HCT116 (cell line): ENCODE results near the gene EIF4EBP3. TPM values are rescaled to one million over a fixed set of nuclear protein-coding genes. Genes with fewer than 3 reads are reported as not detected.

Experiments used
- ATAC-seq: fragments of 200-7000 bp; cut with Tn5 transposase; 2 replicates; pipeline ENCODE4 v1.9.1; 2020; ENCODE audit warnings: mild to moderate bottlenecking, moderate library complexity
- Bru-seq: library from RNA; stranded (reverse); fragments of 400-500 nt; gene quantifications from one replicate; lab custom pipeline; 2021; lab: Mats Ljungman, UMichigan
- BruChase-seq, 2 experiments: library from RNA; stranded (reverse); fragments of 400-500 nt; gene quantifications; one replicate each; lab custom pipeline; 2021; lab: Mats Ljungman, UMichigan
- BruUV-seq: library from RNA; stranded (reverse); fragments of 400-500 nt; replicated peaks from 2 replicates; lab custom pipeline; 2021; lab: Mats Ljungman, UMichigan
- CTCF ChIA-PET: fragments of 300-600 bp; sonication (Branson Sonifier 250); formaldehyde crosslinking; loops from one replicate; lab custom pipeline; 2021; ENCODE audit warnings: antibody characterized with exemption; lab: Charles Lee
- POLR2A ChIA-PET: fragments of 300-600, 350-600 bp; sonication (Branson Sonifier 250); formaldehyde crosslinking; loops from one replicate; lab custom pipeline; 2021; ENCODE audit warnings: antibody characterized with exemption; lab: Charles Lee
- RAD21 ChIA-PET, 2 experiments: fragments of 300-600 bp; sonication (Branson Sonifier 250); formaldehyde crosslinking; loops; one replicate each; lab custom pipeline; 2023; ENCODE audit warnings: low total read pairs in 2 of 2; ENCODE audit not compliant: uncharacterized antibody in 2 of 2, unreplicated experiment in 2 of 2, low non-redundant PET in 1 of 2; lab: Charles Lee
- DNase-seq: peaks from one replicate; pipeline ENCODE4 v3.0.0-alpha.2; 2010; ENCODE audit warnings: low read depth, low spot score
- H2AFZ ChIP-seq: fragments of 200-600 bp; shearing (Covaris generic), sonication (generic); 2 replicates; pipeline ENCODE4 v1.6.1; 2017; ENCODE audit warnings: low read depth, mixed run types, mixed read lengths, antibody characterized with exemption, low read length; ENCODE audit not compliant: poor library complexity, severe bottlenecking
- H3K27ac ChIP-seq: 2 replicates; pipeline ENCODE4 v1.5.1; 2012; ENCODE audit warnings: low read depth, low read length
- H3K27me3 ChIP-seq: fragments of 200-600 bp; sonication (generic); 2 replicates; pipeline ENCODE4 v1.6.1; 2016; ENCODE audit warnings: mixed run types, low read length, mixed read lengths; ENCODE audit not compliant: insufficient read depth
- H3K36me3 ChIP-seq, 2 experiments: fragments of 200-500 bp in 1 of 2; fragments of 200-600 bp in 1 of 2; sonication (Bioruptor generic) in 1 of 2; sonication (generic) in 1 of 2; 2 replicates each; pipeline versions ENCODE4 v1.5.1 to v1.6.1; 2014 to 2016; ENCODE audit warnings: low read length in 2 of 2, inconsistent platforms in 1 of 2, mixed read lengths in 1 of 2, mixed run types in 1 of 2; ENCODE audit not compliant: insufficient read depth in 2 of 2, control insufficient read depth in 1 of 2
- H3K4me1 ChIP-seq, 2 experiments: fragments of 200-600 bp in 1 of 2; sonication (generic) in 1 of 2; 2 replicates each; pipeline versions ENCODE4 v1.5.1 to v1.6.1; 2012 to 2017; ENCODE audit warnings: low read length in 2 of 2, inconsistent platforms in 1 of 2, mild to moderate bottlenecking in 1 of 2, mixed read lengths in 1 of 2, mixed run types in 1 of 2, moderate library complexity in 1 of 2; ENCODE audit not compliant: insufficient read depth in 2 of 2, control insufficient read depth in 1 of 2
- H3K4me2 ChIP-seq: fragments of 200-600 bp; sonication (generic); 2 replicates; pipeline ENCODE4 v1.6.1; 2017; ENCODE audit warnings: mixed run types, low read length, mixed read lengths
- H3K4me3 ChIP-seq, 2 experiments: fragments of 200-600 bp in 1 of 2; sonication (generic) in 1 of 2; replicated peaks in 1 of 2; 2 replicates each; pipeline ENCODE4 v1.5.1; 2011 to 2016; ENCODE audit warnings: low read length in 2 of 2, control low read depth in 1 of 2, low read depth in 1 of 2, mild to moderate bottlenecking in 1 of 2, mixed read lengths in 1 of 2, mixed run types in 1 of 2
- H3K79me2 ChIP-seq: fragments of 200-600 bp; sonication (generic); 2 replicates; pipeline ENCODE4 v1.6.1; 2017; ENCODE audit warnings: mild to moderate bottlenecking, mixed run types, low read length, moderate library complexity, mixed read lengths; ENCODE audit not compliant: insufficient read depth
- H3K9ac ChIP-seq: fragments of 200-600 bp; sonication (generic); 2 replicates; pipeline ENCODE4 v1.6.1; 2016; ENCODE audit warnings: low read length, mixed read lengths
- H3K9me2 ChIP-seq: fragments of 200-600 bp; sonication (generic), shearing (Covaris generic); 2 replicates; pipeline ENCODE4 v1.6.1; 2017; ENCODE audit warnings: mixed run types, mild to moderate bottlenecking, moderate library complexity; ENCODE audit not compliant: insufficient read depth
- H3K9me3 ChIP-seq, 2 experiments: fragments of 200-500 bp in 1 of 2; fragments of 200-600 bp in 1 of 2; sonication (Bioruptor generic) in 1 of 2; sonication (generic) in 1 of 2; 2 replicates each; pipeline ENCODE4 v1.6.1; 2014 to 2017; ENCODE audit warnings: low read length in 2 of 2, mixed read lengths in 2 of 2, inconsistent platforms in 1 of 2, low read depth in 1 of 2, mild to moderate bottlenecking in 1 of 2, mixed run types in 1 of 2, moderate library complexity in 1 of 2; ENCODE audit not compliant: control insufficient read depth in 1 of 2, insufficient read depth in 1 of 2
- H4K20me1 ChIP-seq: fragments of 200-600 bp; sonication (generic), shearing (Covaris generic); 2 replicates; pipeline ENCODE4 v1.6.1; 2017; ENCODE audit warnings: mixed run types, mild to moderate bottlenecking, moderate library complexity; ENCODE audit not compliant: insufficient read depth
- CTCF ChIP-seq, 3 experiments: fragments of 200-600 bp in 1 of 3; sonication (generic) in 1 of 3; IDR thresholded peaks in 2 of 3; conservative IDR thresholded peaks in 1 of 3; 2 replicates each; pipeline ENCODE4 v1.5.1; 2012 to 2017; ENCODE audit warnings: low read depth in 2 of 3, low read length in 2 of 3, antibody characterized with exemption in 1 of 3, borderline replicate concordance in 1 of 3, control low read depth in 1 of 3, mild to moderate bottlenecking in 1 of 3, mixed read lengths in 1 of 3, mixed run types in 1 of 3, moderate library complexity in 1 of 3; ENCODE audit not compliant: insufficient read depth in 1 of 3
- ELF1 ChIP-seq: IDR thresholded peaks from 2 replicates; pipeline ENCODE4 v1.6.1; 2012; ENCODE audit warnings: low read depth, borderline replicate concordance
- EZH2 ChIP-seq: fragments of 200-600 bp; sonication (generic); IDR thresholded peaks from 2 replicates; pipeline ENCODE4 v1.6.1; 2017; ENCODE audit warnings: antibody characterized with exemption, mixed run types
- EZH2phosphoT487 ChIP-seq: fragments of 200-600 bp; IDR thresholded peaks from 2 replicates; pipeline ENCODE4 v1.6.1; 2018; ENCODE audit warnings: antibody characterized with exemption, borderline replicate concordance
- JUND ChIP-seq: IDR thresholded peaks from 2 replicates; pipeline ENCODE4 v1.6.1; 2012
- MAX ChIP-seq: IDR thresholded peaks from 2 replicates; pipeline ENCODE4 v1.6.1; 2012
- POLR2AphosphoS5 ChIP-seq: IDR thresholded peaks from 2 replicates; pipeline ENCODE4 v1.6.1; 2011; ENCODE audit warnings: mild to moderate bottlenecking, low read depth, low read length, moderate library complexity
- REST ChIP-seq: IDR thresholded peaks from 2 replicates; pipeline ENCODE4 v1.6.1; 2012; ENCODE audit warnings: low read depth
- TCF7L2 ChIP-seq: IDR thresholded peaks from 2 replicates; pipeline ENCODE4 v1.7.0; 2011; ENCODE audit warnings: borderline replicate concordance, inconsistent platforms; ENCODE audit not compliant: insufficient read depth, insufficient read length; ENCODE audit errors: extremely low read depth
- intact Hi-C: fragments of 100-400 bp; cut with micrococcal nuclease; formaldehyde crosslinking; loops from 2 replicates; pipeline ENCODE4 v1.10.0; 2022
- long read RNA-seq: library from polyadenylated mRNA; unstranded; transcript quantifications from one replicate; pipeline ENCODE4 v2.0.0, GENCODE V29; 2021; ENCODE audit not compliant: unreplicated experiment
- polyA plus RNA-seq: library from polyadenylated mRNA; unstranded; fragments of >200 nt; gene quantifications from 2 replicates; pipeline ENCODE4 v1.2.1, GENCODE V29; 2012; ENCODE audit warnings: missing spikeins
- total RNA-seq: library from RNA; stranded (reverse); gene quantifications from one replicate; pipeline ENCODE4 v1.2.1, GENCODE V29; 2021; ENCODE audit not compliant: unreplicated experiment

The EIF4EBP3 gene
- total RNA-seq (6.0 TPM), Bru-seq, nascent RNA (percentile 81 among the genes with signal in this experiment), BruChase-seq, experiment 1, labeled RNA remaining after a 6-hour chase (percentile 70 among the genes with signal in this experiment), BruChase-seq, experiment 2, labeled RNA remaining after a 2-hour chase (percentile 73 among the genes with signal in this experiment)
- polyA plus RNA-seq, result 6.8 and 9.1 TPM in 2 replicates
- long read RNA-seq, result 0 reads

GRCh38 chr5:140547508-140548299 is at the start of gene EIF4EBP3:
TSS of gene EIF4EBP3 (plus strand) at chr5:140547662. CDS start at chr5:140547738, 76 bp downstream.
- Histone ChIP-seq H3K27me3 (no peaks in the 10 kb centered on the region), H3K36me3 (peaks cover 12 to 40% of the 10 kb centered on the region in 2 experiments; a peak in 3 of 4 replicates), H4K20me1 (no peaks in the 10 kb centered on the region), H3K79me2 (peaks cover 23% of the 10 kb centered on the region; the same call in 1 of the 2 replicates), H3K27ac (peak within 1 kb of the TSS; percentile 34; the same call in 1 of the 2 replicates), H3K4me2 (peak within 1 kb of the TSS; percentile 10; the same call in 1 of the 2 replicates), H3K9ac (no peak within 1 kb of the TSS), H2AFZ (no peak within 1 kb of the TSS), H3K9me2 (no peaks in the 10 kb centered on the region), H3K4me1 (peaks cover 2 to 25% of the 10 kb centered on the region in 2 experiments; a peak in 3 of 4 replicates)
- no TSS peak for BruUV-seq
- intact Hi-C loops, result no loop called here
- ChIA-PET RAD21 (interaction anchor here in 1 of 2 experiments (0.6 to 1.1 kb wide), 2 partner anchors 35 to 172 kb away, joined by 3 read pairs; no protein-coding TSS in a partner anchor), CTCF (interaction anchor here (0.7 to 1.3 kb wide), 2 partner anchors 175 to 184 kb away, joined by 3 to 4 read pairs; no protein-coding TSS in a partner anchor)
- no peak for TF ChIP-seq EZH2
- TF ChIP-seq POLR2AphosphoS5, result peak; percentile 56
- no peak for TF ChIP-seq EZH2phosphoT487
- TF ChIP-seq ELF1, result no peak
- TF ChIP-seq CTCF (IDR thresholded peaks at IDR 0.05 in 2 of 3, conservative IDR thresholded peaks at IDR 0.05 in 1 of 3; ENCODE audit: borderline replicate concordance in 1 of 3, insufficient read depth in 1 of 3, low read depth in 2 of 3, low read length in 2 of 3), result peak in 2 of 3 experiments; percentile 38 to 47; a peak in 4 of 6 replicates
- TF ChIP-seq REST, result no peak
- TF ChIP-seq MAX, result peak; percentile 96
- TF ChIP-seq TCF7L2, result no peak
- no peak for TF ChIP-seq JUND
- TF ChIP-seq, all 23 proteins: peak for 3
- peak; percentile 95 for ATAC-seq
- Histone ChIP-seq H3K4me3 (no peak within 1 kb of the TSS), H3K9me3 (no peaks in the 10 kb centered on the region)
- POLR2A ChIA-PET, result no interaction called here
- DNase-seq, result peak; percentile 61
